Keratinocyte (primary cell): Measurements from ENCODE around the gene GNA14. TPM values are rescaled to one million over a fixed set of nuclear protein-coding genes. Genes with fewer than 3 reads are reported as not detected.

ENCODE experiments used
- DNase-seq: peaks from one replicate; pipeline ENCODE4 v3.0.0-alpha.2; 2011; ENCODE audit warnings: low read depth, missing footprints, low spot score
- FAIRE-seq: peaks from 2 replicates; lab custom pipeline; 2011; peaks lifted over from hg19 to GRCh38; lab: Jason Lieb, UNC
- H2AFZ ChIP-seq: 2 replicates; pipeline ENCODE4 v1.6.0; 2012; ENCODE audit warnings: low read length, control low read depth, inconsistent platforms; ENCODE audit not compliant: control insufficient read depth
- H3K27ac ChIP-seq: 2 replicates; pipeline ENCODE4 v1.5.1; 2011; ENCODE audit warnings: low read length; ENCODE audit not compliant: control insufficient read depth, insufficient read depth
- H3K27me3 ChIP-seq: 3 replicates; pipeline ENCODE4 v1.6.0; 2011; ENCODE audit warnings: low read length; ENCODE audit not compliant: control insufficient read depth, insufficient read depth; ENCODE audit errors: extremely low read depth
- H3K36me3 ChIP-seq, 2 experiments: 2 replicates in 1 of 2; 3 replicates in 1 of 2; pipeline ENCODE4 v1.5.1; 2011; ENCODE audit warnings: low read length in 2 of 2, mild to moderate bottlenecking in 1 of 2; ENCODE audit not compliant: control insufficient read depth in 2 of 2, insufficient read depth in 2 of 2; ENCODE audit errors: extremely low read depth in 1 of 2
- H3K4me1 ChIP-seq: 3 replicates; pipeline ENCODE4 v1.5.1; 2011; ENCODE audit warnings: low read length; ENCODE audit not compliant: control insufficient read depth, insufficient read depth; ENCODE audit errors: extremely low read depth
- H3K4me2 ChIP-seq: 3 replicates; pipeline ENCODE4 v1.6.0; 2011; ENCODE audit warnings: low read depth, low read length; ENCODE audit not compliant: control insufficient read depth, insufficient read depth; ENCODE audit errors: extremely low read depth
- H3K4me3 ChIP-seq, 3 experiments: fragments of 200-600 bp in 1 of 3; sonication (generic) in 1 of 3; 2 replicates in 2 of 3; 3 replicates in 1 of 3; pipeline ENCODE4 v1.5.1; 2011 to 2016; ENCODE audit warnings: low read length in 3 of 3, mild to moderate bottlenecking in 3 of 3, control low read depth in 2 of 3, inconsistent platforms in 1 of 3, low read depth in 1 of 3, mixed read lengths in 1 of 3, mixed run types in 1 of 3, moderate library complexity in 1 of 3; ENCODE audit not compliant: control insufficient read depth in 2 of 3, insufficient read depth in 2 of 3; ENCODE audit errors: extremely low read depth in 1 of 3
- H3K79me2 ChIP-seq: 2 replicates; pipeline ENCODE4 v1.6.0; 2012; ENCODE audit warnings: low read length; ENCODE audit not compliant: control insufficient read depth, insufficient read depth
- H3K9ac ChIP-seq: 3 replicates; pipeline ENCODE4 v1.6.0; 2011; ENCODE audit warnings: low read length; ENCODE audit not compliant: control insufficient read depth, insufficient read depth; ENCODE audit errors: extremely low read depth
- H3K9me1 ChIP-seq: 3 replicates; pipeline ENCODE4 v1.6.0; 2011; ENCODE audit warnings: low read length; ENCODE audit not compliant: control insufficient read depth, insufficient read depth; ENCODE audit errors: extremely low read depth
- H3K9me3 ChIP-seq: 2 replicates; pipeline ENCODE4 v1.5.1; 2012; ENCODE audit warnings: low read depth, low read length; ENCODE audit not compliant: control insufficient read depth
- H4K20me1 ChIP-seq: 3 replicates; pipeline ENCODE4 v1.6.0; 2011; ENCODE audit warnings: low read length; ENCODE audit not compliant: control insufficient read depth, insufficient read depth; ENCODE audit errors: extremely low read depth
- EZH2 ChIP-seq: IDR thresholded peaks from one replicate; pipeline ENCODE4 v1.6.1; 2012; ENCODE audit warnings: inconsistent platforms, mild to moderate bottlenecking, low read length, moderate library complexity
- dilution Hi-C: fragments of 300-500 bp; cut with MboI; formaldehyde crosslinking; loops from one replicate; pipeline ENCODE4 v1.7.0; 2020; ENCODE audit warnings: low sequenced_read_pairs; ENCODE audit not compliant: extremely low pct_ligation_motif_present
- polyA plus RNA-seq, 5 experiments: library from polyadenylated mRNA; depleted of rRNA in 3 of 5; stranded (reverse) in 3 of 5; stranded (forward) in 1 of 5; unstranded in 1 of 5; fragments of >200 nt; gene quantifications; 1 replicate in 1 of 5; 2 replicates in 3 of 5; 3 replicates in 1 of 5; pipeline versions ENCODE4 v1.2.1 to v1.2.3, GENCODE V29; 2011 to 2012; ENCODE audit warnings: missing spikeins in 2 of 5, low read depth in 1 of 5, low replicate concordance in 1 of 5
- TF ChIP-seq, protein P1 (sequence below), 3 experiments: IDR thresholded peaks in 1 of 3; conservative IDR thresholded peaks in 1 of 3; optimal IDR thresholded peaks in 1 of 3; 2 replicates in 2 of 3; 3 replicates in 1 of 3; pipeline versions ENCODE3 to v1.5.1; 2011; ENCODE audit warnings: low read length in 3 of 3, mild to moderate bottlenecking in 3 of 3, moderate library complexity in 2 of 3, control low read depth in 1 of 3, inconsistent platforms in 1 of 3; ENCODE audit not compliant: insufficient read depth in 2 of 3; ENCODE audit errors: extremely low read depth in 1 of 3

The GNA14 gene
- polyA plus RNA-seq, 1 donor (not counting 4 experiments of a cell fraction or from before 2014, with no cell fraction given) = not detected

DNA sequence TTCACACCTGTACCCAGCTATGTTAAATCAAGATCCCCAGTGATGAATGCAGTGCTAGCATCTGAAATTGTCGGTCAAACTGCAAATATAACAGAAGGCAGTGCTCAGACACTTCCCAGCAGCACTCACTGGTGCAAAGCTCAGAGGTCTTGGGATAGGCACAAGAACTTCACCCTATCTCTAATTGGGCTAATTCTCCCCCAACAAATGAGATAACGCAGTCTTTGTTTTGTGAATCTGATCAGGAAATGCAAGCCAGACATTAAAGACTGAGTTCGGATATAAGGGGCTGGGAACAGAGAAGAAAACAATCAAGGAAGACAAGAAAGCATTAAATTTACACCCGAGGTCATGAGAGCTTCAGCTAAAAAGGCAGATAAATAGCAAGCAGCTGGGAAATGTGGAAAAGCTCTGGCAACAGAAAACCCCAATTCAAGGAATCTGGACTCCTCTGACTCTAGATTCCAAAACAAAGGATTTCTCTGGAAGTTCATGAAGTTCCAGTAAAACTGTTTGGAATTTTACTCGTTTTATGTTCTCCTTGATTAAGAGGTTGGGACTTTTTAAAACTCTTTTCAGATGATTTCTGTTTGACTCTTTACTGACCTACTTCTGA, 65.1 kb downstream of the GNA14 start:
- no peak for FAIRE-seq

DNA sequence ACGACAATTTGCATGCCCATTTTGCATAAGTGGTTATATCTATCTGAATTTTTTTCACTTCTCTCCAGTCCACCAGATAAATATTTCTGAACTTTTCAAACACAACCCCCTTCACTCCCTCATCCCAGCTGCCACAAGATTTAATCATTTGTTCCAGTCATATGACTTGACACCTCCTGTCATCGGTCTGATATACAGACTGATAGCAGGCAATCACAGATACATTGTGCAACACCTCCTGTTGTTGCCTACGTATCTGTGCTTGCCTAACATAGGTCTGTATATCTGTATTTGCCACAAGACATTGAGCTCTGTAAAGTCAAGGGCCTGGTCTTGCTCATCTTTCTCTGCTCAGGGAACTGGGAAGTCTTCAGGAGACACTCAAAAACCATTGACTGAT, 65.6 kb downstream of the GNA14 start:
- DNase-seq = no peak
- Histone ChIP-seq H3K27me3 (no peaks in the 10 kb centered on the region), H2AFZ (no peak overlapping the region), H3K27ac (no peak overlapping the region), H3K4me2 (no peak overlapping the region), H3K36me3 (no peaks in the 10 kb centered on the region), H4K20me1 (no peaks in the 10 kb centered on the region), H3K79me2 (no peaks in the 10 kb centered on the region), H3K4me3 (no peak overlapping the region), H3K4me1 (no peaks in the 10 kb centered on the region), H3K9me3 (no peaks in the 10 kb centered on the region), H3K9me1 (no peaks in the 10 kb centered on the region), H3K9ac (no peak overlapping the region)
- no peak for FAIRE-seq
- dilution Hi-C loops = no loop called here
- TF ChIP-seq EZH2 = no peak
- TF ChIP-seq, protein P1, sequence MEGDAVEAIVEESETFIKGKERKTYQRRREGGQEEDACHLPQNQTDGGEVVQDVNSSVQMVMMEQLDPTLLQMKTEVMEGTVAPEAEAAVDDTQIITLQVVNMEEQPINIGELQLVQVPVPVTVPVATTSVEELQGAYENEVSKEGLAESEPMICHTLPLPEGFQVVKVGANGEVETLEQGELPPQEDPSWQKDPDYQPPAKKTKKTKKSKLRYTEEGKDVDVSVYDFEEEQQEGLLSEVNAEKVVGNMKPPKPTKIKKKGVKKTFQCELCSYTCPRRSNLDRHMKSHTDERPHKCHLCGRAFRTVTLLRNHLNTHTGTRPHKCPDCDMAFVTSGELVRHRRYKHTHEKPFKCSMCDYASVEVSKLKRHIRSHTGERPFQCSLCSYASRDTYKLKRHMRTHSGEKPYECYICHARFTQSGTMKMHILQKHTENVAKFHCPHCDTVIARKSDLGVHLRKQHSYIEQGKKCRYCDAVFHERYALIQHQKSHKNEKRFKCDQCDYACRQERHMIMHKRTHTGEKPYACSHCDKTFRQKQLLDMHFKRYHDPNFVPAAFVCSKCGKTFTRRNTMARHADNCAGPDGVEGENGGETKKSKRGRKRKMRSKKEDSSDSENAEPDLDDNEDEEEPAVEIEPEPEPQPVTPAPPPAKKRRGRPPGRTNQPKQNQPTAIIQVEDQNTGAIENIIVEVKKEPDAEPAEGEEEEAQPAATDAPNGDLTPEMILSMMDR (optimal IDR thresholded peaks at IDR 0.05 in 1 of 3, IDR thresholded peaks at IDR 0.05 in 1 of 3, conservative IDR thresholded peaks at IDR 0.05 in 1 of 3; ENCODE audit: extremely low read depth in 1 of 3, insufficient read depth in 2 of 3, low read length in 3 of 3) = no peak

More for the DNA sequence above, 65.1 kb downstream of the GNA14 start:
- Histone ChIP-seq H3K9me1 (no peaks in the 10 kb centered on the region), H3K79me2 (no peaks in the 10 kb centered on the region), H3K9me3 (no peaks in the 10 kb centered on the region), H3K27ac (no peak overlapping the region), H2AFZ (no peak overlapping the region), H3K27me3 (no peaks in the 10 kb centered on the region), H3K4me2 (no peak overlapping the region), H3K36me3 (no peaks in the 10 kb centered on the region), H3K4me1 (peaks cover 4% of the 10 kb centered on the region), H3K4me3 (no peak overlapping the region), H3K9ac (no peak overlapping the region), H4K20me1 (no peaks in the 10 kb centered on the region)
- no peak for DNase-seq
- dilution Hi-C loops = no loop called here
- no peak for TF ChIP-seq EZH2
- TF ChIP-seq, protein P1 (optimal IDR thresholded peaks at IDR 0.05 in 1 of 3, IDR thresholded peaks at IDR 0.05 in 1 of 3, conservative IDR thresholded peaks at IDR 0.05 in 1 of 3; ENCODE audit: extremely low read depth in 1 of 3, insufficient read depth in 2 of 3, low read length in 3 of 3) = no peak
